Activated gamma-delta T cell treated with Interleukin-2 at 50 U/mL for 16 hours (primary cell): Measurements from ENCODE around the gene ATXN1.
A peak's percentile ranks its signal among the peaks of the same experiment; 100 is the strongest.

Experiments
- DNase-seq: peaks from one replicate; pipeline ENCODE4 v3.0.0-alpha.2; 2020

The ATXN1 gene

DNA sequence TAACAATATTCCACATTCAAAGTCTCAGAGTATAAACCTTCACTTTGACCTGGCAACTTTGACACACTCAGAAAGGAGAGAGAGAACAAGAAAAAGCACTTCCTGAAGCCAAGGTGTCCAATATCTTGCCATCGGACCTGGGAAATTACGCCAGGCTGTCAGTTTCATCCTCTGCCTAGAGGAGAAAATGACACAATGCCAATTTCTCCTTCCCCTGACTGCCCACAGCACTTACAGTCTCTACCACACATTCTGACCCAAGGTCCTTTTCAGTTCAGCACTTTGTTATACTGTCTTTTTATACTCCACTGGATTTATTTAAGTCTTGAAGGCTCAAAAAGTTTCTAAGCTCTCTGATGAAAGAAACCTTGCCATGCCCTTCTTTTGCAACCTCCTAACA is 272.4 kb downstream of the ATXN1 start:
- DNase-seq = no peak

DNA sequence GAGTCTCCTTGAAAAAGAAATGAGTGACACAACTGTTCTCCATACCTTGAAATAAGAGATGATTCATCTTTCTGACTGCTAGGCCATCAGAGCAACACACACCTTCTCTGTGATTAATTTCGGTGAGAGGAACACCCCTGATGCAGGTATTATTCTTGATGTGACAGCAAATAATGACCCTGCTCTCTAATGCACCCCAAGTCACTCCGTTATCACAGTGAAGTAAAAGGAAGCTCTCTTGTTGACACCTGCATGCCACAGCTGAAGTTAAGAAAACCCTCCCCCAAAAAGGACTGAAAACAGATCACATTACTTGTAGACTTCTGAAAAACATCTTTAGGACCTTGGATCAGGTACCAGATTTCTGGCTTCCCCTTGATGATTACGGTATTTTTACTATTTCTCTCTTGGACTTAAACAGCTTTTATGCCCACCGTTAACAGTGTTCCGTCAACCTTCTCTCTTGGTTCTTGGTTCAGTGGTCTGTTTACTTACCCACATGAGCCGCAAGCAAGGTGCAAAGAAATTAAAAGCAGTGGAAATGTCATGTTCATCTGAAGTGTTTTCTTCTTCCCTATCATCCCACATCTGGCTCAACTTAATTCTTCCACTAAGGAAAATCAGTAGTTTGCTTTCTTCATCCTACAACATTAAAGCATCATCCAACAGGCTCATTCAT is 273.1 kb downstream of the ATXN1 start:
- no peak for DNase-seq

DNA sequence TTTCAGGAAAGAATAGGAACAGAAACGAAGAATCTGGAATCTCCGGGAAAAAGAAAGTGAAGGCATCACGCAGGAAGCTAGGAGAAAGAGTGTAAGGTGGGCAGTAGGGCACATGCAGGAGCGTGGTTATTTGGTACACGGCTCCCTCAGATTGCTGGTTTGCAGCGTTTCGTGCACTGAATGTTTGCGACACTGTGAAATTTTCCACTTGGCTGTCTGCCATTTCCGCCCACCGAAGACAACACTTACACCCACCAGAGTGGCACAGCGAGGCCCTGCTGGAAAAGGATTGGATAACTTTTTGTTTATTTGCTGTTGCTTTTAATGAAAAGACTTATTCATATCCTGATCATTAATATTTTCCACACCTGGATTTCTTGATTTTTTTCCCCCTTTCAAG is 274.6 kb downstream of the ATXN1 start:
- DNase-seq = peak; percentile 26

DNA sequence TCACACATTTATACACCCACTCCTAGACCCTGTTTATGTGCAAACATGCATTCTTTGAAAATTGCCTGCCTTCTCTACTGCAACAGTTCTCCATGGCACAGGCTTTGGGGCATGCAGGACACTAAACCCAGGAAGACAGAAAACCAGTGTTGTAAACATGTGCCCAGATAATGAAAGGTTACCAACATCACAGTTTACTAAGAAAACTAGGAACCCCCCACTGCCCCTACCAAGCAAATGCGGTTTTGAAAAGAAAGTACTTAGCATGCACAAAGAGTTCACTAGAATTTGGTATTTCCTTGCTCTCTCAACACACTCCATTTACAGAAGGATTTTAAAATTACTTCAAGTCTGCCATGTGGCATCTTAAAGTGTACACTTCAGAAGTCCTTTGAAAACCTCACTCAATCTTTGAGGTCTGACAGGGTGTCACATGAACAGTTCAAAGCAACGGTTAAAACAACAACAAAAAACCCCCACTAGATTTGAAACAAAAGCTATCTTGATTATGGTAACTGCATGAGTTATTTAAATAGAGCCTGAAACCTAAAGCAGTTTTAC is 277.9 kb downstream of the ATXN1 start:
- no peak for DNase-seq

DNA sequence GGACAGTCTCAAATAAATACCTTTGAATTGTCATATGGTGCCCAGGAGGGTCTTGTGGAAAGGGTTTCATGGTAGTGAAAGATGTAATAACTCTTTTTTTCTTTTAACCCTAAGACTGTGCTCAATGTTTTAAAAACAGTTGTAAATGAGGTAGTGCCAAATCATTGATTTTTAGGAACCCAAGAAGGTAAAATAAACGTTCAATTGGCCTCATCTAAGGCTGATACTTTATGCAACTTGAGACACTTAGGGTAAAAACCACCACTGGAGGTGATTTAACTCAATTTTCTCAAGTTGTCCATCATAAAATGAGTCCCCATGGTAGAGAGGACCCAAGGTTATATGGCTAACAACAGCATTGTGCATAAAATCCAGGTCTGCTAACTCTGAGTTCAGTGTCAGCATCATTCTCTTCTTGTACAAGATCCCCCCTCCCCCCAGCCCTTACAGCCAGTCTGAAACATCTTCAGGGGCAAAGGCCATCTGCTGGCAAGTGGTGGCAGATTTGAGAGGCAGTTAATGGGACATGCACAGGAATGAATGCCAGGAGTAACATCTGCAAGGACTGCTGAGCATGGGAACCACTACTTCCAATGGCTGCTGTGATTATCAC is 278.5 kb downstream of the ATXN1 start:
- DNase-seq = no peak

DNA sequence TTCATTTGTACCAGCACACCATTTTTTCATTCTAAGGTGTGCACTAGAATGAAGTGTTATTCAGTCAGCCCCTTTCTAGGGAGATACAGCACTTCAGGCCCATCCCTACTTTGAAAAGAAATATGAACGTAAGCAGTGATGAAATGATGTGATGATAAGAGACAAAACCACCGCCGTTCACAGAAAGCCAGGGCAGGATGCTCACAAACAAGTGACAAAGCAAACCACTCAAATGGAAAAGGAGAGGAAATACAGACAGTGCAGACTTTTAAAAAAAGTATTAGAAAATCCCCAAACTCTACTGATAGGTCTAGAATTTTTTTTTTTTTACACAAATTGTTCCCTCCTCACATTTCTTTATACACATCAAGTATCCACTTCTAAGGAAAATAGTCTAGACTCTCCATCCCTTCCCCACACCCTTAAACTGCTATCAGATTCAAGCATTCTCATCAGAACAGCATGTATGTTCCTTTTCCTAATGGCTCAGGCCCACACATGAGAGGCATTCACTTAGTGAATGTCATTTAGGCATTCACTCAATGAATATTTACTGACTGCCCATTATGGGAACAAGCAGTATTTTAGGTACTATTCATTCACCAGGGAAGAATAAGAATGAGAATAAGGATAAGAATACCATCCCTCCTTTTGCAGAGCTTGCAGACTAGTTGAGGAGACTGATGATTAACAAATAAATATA is 279.4 kb downstream of the ATXN1 start:
- peak; percentile 53 for DNase-seq

DNA sequence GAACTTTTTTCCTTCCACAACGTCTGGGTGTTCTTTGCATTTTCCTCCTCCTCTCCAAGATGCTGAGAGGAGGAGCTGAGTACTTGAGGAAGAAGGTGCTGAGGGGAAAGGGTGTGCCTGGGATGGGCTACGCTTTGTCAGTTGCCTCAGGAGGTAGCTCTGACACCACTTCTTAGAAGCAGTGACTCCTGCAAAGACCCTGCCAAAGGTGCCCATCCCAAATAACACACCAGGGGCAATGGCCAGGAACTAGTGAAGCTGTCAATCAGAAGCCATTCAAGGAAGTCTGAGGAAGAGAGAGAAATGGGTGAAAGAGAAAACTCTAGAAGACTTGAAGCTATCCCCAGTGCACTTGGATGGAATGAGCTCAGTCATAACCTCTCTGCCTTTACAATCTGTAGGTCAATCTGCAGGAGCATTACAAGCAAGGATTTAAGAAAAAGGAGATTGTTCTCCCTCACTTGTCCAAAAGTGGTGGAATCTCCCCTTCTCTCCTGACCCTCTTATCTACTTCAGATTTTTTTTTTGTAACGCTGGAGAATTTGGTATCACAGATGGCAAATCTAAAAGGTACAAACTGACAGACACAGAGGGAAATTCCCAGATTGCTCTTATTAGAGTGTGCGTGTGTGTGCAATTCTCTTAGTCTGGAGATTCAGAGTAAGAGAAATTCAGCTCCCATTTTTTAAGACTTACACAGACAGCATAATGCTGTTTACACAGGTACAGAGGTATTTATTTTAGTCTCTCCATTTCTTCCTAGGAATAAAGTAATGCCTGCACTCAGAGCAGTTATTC is 280.3 kb downstream of the ATXN1 start:
- DNase-seq = no peak

DNA sequence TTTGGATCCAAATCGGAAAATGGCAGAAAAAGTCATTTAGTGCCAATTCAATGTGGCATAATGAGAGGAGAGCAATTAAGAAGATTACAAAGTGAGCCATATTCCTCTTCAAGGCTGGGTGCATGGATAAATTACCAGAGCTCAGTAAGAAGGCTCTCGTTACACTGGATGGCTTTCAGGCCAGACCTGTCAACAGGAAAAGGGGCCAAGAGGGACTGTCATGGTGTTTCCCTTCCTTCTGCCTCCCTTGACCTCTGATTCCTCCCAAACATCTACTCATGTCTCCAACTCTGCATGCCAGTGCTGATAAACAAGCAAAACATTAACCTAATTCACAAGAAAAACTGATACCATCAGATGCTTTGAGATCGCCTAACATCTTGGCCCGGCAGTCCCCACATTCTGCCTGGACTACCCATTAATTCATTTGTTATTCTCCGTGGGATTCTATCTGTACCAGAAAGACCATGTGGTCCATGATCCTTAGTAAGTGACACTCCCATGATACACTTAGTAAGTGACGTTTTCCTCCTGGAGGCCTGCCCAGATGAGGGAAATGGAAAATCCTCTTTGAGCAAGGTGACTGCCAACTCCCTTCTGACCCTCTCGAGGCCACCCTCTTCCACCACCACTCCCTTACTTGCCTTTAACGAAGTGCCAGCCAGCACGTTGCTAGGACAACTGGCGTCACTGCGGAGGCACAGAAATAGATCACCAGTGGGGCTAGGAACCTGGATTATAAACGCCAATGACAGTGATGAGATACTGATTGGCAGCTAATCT is 283.7 kb downstream of the ATXN1 start:
- DNase-seq = no peak

DNA sequence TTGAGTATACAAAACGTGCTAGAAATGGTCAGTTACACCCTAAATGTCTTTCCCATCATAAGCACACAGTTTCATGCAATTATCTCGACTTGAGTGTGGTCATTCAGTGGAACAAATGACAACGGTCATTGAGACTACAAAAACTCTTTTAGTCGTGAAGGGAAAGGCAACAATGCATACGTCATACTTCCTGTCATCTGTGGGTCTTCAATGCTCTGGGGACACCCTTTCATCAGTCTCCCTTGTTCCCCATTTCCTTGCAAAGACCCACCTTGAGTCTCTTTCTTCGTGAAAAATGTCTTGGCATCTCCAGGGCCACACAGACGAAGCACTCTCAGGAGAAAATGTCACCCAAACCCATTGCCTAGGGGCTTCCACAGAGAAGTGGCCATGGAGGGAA is 284.4 kb downstream of the ATXN1 start:
- no peak for DNase-seq

DNA sequence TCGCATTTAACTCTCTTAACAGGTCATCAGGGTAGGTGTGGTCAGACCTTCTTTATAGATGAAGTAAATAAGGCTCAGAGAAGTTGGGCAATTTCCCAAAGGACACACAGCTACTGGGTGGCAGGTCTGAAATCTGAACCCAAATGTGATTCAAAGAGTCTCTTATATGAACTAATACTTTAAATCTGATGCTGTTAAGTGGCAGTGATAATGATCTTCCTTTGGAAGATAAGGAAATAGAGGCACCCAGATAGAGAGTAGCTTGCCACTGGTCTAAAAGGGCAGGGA is 285.8 kb downstream of the ATXN1 start:
- no peak for DNase-seq

DNA sequence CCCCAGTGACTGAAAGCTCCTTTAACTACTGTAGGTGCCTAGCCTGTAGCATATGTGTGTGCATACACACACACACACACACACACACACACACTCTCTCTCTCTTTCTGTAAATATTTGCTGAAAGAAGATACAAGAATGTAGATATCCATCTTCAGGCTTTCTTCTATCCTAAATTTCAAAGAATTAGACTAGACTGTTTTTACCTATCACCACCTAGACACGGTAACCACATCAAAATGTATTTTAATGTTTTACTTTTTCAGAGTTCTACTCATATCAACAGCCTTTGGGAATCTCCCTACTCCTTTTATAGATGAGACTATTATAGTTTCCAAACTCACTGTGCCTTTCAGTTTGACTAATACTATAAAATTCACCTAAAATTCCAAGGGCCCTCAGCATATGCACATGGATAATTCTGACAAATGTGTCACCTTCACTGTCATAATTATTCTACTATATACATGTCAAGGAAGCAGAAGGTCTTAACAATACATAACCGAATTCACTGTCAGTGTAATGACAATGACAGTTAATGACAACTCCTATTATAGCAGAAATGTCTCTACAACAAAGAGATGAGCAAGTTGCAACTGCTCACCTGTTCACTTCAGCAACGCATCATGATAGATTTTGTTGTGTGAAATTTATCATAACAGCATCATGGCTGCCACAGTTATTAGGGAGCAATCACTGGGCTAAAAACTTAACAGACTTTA is 286.3 kb downstream of the ATXN1 start:
- no peak for DNase-seq

DNA sequence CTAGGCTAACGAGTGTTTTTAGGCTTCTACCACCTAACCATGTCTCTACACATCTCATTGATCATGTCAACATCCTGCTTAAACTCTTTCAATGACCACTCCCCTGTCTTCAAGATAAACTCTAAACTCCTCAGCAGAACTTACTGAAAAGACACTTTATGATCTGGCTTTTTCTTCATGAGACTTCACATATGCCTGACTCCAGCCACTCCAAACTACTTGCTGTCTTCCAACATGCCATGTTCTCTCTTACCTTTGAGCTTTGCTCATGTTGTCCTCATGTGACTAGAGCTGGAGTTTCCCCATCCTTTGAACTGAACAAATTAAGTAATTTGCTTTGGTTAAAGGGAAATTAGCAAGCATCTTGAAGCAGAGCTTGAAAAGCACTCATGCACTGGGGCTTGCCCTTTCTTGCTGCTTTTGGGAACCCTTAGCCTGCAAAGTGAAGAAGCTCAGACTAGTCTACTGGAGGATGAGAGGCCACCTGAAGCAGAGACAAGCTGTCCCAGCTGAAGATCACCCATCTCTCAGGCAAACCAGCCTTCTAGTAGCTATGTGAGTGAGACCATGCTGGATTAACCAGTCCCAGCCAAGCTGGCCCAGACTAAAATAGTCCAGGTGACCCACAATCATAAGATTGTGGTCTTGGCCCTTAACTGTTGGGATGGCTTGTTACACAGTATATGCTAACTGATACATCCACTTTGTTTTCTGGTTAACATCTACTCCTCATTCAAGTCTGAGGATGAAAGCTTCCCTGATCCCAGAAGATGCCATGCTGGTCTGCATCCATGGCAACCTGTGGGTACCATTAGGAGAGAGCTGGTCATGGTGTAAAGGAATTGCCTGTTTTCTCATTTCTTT is 287.1 kb downstream of the ATXN1 start:
- no peak for DNase-seq

DNA sequence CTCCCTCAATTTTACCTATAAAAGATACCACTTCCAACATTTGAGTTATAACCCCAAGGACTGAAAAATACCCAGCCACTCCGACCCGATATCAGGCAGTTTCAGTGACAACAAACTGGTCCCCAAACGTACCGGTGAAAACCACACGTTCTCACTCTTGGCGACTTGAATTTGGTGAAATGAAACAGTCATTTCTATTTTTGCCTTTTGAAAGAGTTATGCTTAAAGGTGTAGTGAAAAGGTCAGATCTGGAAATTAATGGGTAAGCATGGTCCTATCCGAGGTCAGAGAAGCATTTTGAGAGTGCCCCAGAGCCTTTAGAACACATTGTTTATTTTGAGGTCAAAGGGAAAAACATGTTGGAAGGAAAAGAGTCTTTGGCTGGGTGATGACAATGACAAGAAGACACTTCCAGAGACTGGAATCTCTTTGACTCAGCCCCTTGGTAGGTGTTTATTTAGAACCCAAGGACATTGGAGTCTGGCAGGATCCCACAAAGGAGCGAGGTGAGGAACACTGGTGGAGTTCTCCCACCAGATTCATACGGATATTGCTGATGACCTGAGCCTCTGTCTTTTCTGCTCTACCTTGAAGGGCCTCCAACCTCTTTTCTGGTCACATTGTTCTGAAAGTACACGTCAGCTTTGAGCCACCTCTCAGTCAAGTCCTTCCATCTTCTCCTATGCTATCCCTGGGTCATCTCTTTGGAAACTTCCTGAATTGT is 287.9 kb downstream of the ATXN1 start:
- DNase-seq = no peak

DNA sequence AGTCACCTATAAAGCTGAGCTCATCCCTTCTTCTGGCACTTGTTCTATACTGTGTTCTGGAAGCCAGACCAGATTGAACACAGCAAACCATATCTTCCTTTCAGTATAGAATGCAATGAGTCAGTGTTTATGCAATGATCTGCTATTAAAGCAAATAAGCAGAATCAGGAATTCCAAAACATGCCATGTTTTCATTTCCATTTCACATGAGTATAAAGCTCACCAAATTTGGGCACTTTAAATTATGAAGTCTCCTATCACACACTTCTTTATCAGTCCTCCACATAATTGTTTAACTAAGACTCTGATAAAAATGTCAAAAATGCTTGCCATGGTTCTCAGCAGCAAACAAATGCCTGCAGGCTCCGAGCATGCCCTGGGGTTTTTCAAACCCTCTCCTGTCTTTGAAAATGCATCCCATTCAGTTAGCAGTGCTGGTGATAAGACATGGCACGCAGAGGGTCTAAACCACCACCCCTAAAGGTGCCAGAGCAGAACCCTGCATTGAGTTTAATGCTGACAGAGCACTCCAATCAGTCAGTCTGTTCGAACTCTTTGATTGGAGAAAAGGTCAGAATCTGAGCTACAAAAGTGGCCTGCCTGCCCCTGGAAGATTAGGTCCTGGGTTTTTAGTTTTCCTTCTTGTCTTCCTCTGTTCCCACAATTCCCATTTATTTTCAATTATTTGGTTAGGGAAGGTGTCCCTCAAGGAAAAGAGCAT is 288.8 kb downstream of the ATXN1 start:
- no peak for DNase-seq

DNA sequence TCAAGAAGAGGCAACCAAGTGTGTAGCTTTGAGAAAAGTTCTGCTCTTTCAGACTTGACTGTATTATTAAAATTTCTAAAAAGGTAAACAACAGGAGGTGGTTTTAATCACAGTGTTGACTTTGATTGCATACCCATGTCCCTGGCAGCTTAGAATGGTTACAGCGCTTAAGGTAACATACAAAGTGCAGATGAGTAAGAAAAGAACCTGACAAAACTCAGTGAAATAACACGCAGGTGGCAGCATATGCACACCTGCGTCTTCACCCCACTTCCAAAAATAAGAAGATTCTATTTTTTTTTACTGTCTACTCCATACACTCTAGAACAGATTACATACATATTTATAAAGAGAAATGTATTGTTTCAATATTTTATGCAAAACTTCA is 289.4 kb downstream of the ATXN1 start:
- no peak for DNase-seq

DNA sequence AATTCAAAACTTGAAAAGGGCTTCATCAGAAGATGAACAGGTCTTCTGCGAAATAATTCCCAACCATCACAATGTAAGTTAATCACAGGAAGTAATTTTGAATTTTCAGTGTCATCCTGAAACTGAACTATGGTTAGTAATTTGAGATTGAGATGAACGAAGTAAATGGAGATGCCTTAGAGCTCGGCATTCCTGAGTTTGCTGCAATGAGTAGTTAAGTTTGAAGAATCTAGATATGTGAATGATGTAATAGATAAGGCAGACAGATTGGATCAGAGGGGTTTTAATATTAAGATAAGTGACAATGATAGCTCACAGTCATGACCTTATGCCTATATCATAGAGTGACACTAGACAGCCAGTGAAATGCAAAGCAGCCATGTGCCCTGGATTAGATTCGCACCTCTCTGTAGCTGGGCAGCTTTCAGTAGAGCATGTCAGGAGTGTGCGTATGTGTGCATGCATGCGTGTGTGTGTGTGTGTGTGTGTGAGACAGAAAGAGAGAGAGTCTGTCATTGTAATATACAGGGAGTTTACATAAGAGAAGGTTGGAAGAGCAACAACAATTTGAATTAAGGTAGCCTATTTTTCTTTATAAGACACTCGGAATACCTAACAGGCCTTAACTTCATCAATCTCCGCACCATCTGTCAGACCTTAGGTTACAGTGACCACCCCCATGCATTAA is 289.9 kb downstream of the ATXN1 start:
- DNase-seq = no peak

DNA sequence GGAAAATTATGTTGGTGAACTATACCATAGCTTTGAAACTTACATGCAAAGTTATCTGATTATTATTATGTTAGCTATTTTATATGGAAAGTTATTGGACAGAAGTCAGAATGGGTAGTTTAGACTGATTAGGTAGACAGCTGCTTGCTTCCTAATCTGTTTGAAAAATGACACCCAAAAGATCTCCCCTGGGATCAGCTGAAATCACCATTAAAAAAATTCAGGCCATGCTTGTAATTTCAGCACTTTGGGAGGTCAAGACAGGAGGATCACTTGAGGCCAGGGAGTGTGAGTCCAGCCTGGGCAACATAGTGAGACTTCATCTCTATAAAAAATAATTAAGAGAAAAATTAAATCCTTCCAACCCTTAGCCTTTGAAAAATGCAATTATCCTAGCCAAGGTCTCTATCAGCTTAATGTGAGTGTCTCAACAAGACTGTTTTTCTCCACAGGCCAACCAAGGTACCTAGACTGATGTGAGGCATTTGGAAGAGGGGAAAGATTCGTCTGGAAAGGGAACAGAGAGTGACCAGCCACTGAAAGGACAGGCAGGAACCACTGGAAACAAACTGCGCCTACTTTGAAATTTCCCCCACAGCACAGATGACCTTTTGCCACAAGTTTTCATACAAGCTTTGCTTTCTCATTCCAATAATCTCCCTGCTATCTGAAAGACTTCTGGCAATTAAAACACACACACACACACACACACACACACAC is 290.6 kb downstream of the ATXN1 start:
- DNase-seq = no peak

DNA sequence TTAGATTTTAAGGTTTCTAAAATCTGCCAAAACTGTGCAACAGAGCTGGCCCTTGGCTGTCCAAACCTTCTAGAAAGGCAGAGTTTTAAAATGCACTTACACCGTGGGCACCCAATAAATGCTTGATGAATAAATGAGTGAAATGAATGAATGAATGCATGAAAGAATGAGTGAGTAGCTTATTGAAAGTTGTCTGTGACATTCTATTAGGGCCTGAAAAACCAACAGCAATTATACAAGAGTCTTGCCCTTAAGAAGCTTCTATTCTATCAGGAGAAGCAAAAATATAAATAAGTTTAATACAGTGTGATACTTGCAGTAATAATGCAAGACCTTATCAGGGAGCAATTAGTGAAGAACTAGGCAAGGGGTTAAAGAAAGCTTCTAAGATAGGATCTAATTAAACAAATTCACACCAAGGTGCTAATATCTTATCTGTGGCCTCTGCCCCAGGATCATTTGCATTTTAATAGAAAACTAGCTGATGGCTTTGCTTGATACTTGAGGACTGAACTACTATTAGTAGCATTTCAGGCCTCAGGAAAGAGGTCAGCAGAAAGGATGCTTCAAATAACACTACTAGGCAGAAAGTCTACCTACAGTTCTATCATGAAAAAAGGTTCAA is 292.2 kb downstream of the ATXN1 start:
- no peak for DNase-seq
